Left lobe of liver (tissue), 2 donors: Measurements from ENCODE around the gene GRAMD4. TPM values are rescaled to one million over a fixed set of nuclear protein-coding genes. Genes with fewer than 3 reads are reported as not detected.
A peak's percentile ranks its signal among the peaks of the same experiment; 100 is the strongest.

Experiments used
- ATAC-seq: fragments of 200-7000 bp; cut with Tn5 transposase; one replicate; pipeline ENCODE4 v1.9.1; 2020; ENCODE audit warnings: mild to moderate bottlenecking, moderate library complexity
- DNase-seq: peaks from one replicate; pipeline ENCODE4 v3.0.0-alpha.2; 2020; ENCODE audit warnings: low spot score
- total RNA-seq: library from RNA; stranded (reverse); gene quantifications from one replicate; pipeline ENCODE4 v1.2.1, GENCODE V29; 2021
- donor health status: DM: no; HTN: no; CAD: no; lungs with moderate emphysema.
- donor health status: DM: no; HTN: yes; CAD: no.

Gene GRAMD4
- total RNA-seq, 1 donor from 2014 or later: 42.5 TPM

GRCh38 chr22:46652081-46652846, 32.1 kb downstream of the GRAMD4 start:
- DNase-seq: peak; percentile 79
- ATAC-seq: peak; percentile 66

- peak; percentile 44 for ATAC-seq
- DNase-seq: no peak
Measured at GRCh38 chr22:46652847-46653331, 32.7 kb downstream of the GRAMD4 start.

GRCh38 chr22:46653596-46653995, 33.4 kb downstream of the GRAMD4 start:
- no peak for ATAC-seq
- DNase-seq: no peak

GRCh38 chr22:46654426-46654825, 34.2 kb downstream of the GRAMD4 start:
- DNase-seq (no peak), ATAC-seq (no peak)

- DNase-seq (no peak), ATAC-seq (no peak)
Measured at GRCh38 chr22:46654927-46655595, 34.9 kb downstream of the GRAMD4 start.

- DNase-seq (peak; percentile 82), ATAC-seq (peak; percentile 70)
Measured at GRCh38 chr22:46655861-46656608, 35.8 kb downstream of the GRAMD4 start.

- ATAC-seq (no peak), DNase-seq (no peak)
Measured at GRCh38 chr22:46656856-46657654, 36.9 kb downstream of the GRAMD4 start.

- DNase-seq (no peak), ATAC-seq (no peak)
Measured at GRCh38 chr22:46657655-46657953, 37.4 kb downstream of the GRAMD4 start.

- no peak for ATAC-seq
- DNase-seq: no peak
Measured at GRCh38 chr22:46657996-46658947, 38.1 kb downstream of the GRAMD4 start.

- no peak for DNase-seq
- ATAC-seq: no peak
Measured at GRCh38 chr22:46659059-46659790, 39.0 kb downstream of the GRAMD4 start.

GRCh38 chr22:46659791-46660186, 39.6 kb downstream of the GRAMD4 start:
- DNase-seq (no peak), ATAC-seq (no peak)

- peak; percentile 79 for ATAC-seq
- DNase-seq: peak; percentile 77
Measured at GRCh38 chr22:46660604-46661201, 40.5 kb downstream of the GRAMD4 start.

GRCh38 chr22:46661221-46661851, 41.1 kb downstream of the GRAMD4 start:
- ATAC-seq (no peak), DNase-seq (no peak)

- ATAC-seq (no peak), DNase-seq (no peak)
Measured at GRCh38 chr22:46662226-46662625, 42.0 kb downstream of the GRAMD4 start.

GRCh38 chr22:46663001-46663400, 42.8 kb downstream of the GRAMD4 start:
- ATAC-seq: no peak
- DNase-seq: no peak

- no peak for ATAC-seq
- no peak for DNase-seq
Measured at GRCh38 chr22:46663436-46664100, 43.4 kb downstream of the GRAMD4 start.

GRCh38 chr22:46664301-46664855, 44.2 kb downstream of the GRAMD4 start:
- no peak for DNase-seq
- ATAC-seq: no peak
